K562 (cell line): ENCODE measurements around the gene NEK1.

Experiments
- CTCF ChIP-seq, 3 experiments: IDR thresholded peaks in 2 of 3; conservative IDR thresholded peaks in 1 of 3; 2 replicates each; pipeline ENCODE4 v1.5.1; 2011 to 2012; ENCODE audit warnings: low read length in 3 of 3, mild to moderate bottlenecking in 3 of 3, control low read depth in 2 of 3, improper control_type of control experiment in 1 of 3, inconsistent platforms in 1 of 3, low read depth in 1 of 3, mixed read lengths in 1 of 3, moderate library complexity in 1 of 3; ENCODE audit not compliant: insufficient read depth in 2 of 3
- NONO ChIP-seq, 2 experiments: fragments of 200-400 bp in 1 of 2; fragments of 450-650 bp in 1 of 2; formaldehyde crosslinking in 1 of 2; IDR thresholded peaks; 2 replicates each; pipeline ENCODE4 v1.6.1; 2017; ENCODE audit warnings: low read depth in 2 of 2, mild to moderate bottlenecking in 2 of 2, moderate library complexity in 2 of 2, low read length in 1 of 2
- YBX1 ChIP-seq: fragments of 450-650 bp; IDR thresholded peaks from 2 replicates; pipeline ENCODE4 v1.7.1; 2016; ENCODE audit warnings: mild to moderate bottlenecking

- no peak for TF ChIP-seq YBX1
- TF ChIP-seq NONO (IDR thresholded peaks at IDR 0.05; ENCODE audit: low read depth in 2 of 2, low read length in 1 of 2): no peak
- peak; percentile 37 to 70 (median 48); a peak in 4 of 6 replicates for TF ChIP-seq CTCF (IDR thresholded peaks at IDR 0.05 in 2 of 3, conservative IDR thresholded peaks at IDR 0.05 in 1 of 3; ENCODE audit: insufficient read depth in 2 of 3, low read depth in 1 of 3, low read length in 3 of 3)
Measured at GRCh38 chr4:169566021-169566818, 46.2 kb downstream of the NEK1 start.
